Choroid plexus epithelial cell (primary cell): ENCODE measurements around the gene AP2A2.

Experiments
- DNase-seq: peaks from one replicate; pipeline ENCODE4 v3.0.0-alpha.2; 2010; ENCODE audit warnings: low read depth
- H3K4me3 ChIP-seq: 2 replicates; pipeline ENCODE4 v1.5.1; 2011; ENCODE audit warnings: low read depth, mild to moderate bottlenecking, control low read depth, low read length, moderate library complexity
- TF ChIP-seq, protein P1 (sequence below): conservative IDR thresholded peaks from 2 replicates; pipeline ENCODE4 v1.5.1; 2011; ENCODE audit warnings: low read depth, mild to moderate bottlenecking, control low read depth, inconsistent platforms, low read length, moderate library complexity

The AP2A2 gene

DNA sequence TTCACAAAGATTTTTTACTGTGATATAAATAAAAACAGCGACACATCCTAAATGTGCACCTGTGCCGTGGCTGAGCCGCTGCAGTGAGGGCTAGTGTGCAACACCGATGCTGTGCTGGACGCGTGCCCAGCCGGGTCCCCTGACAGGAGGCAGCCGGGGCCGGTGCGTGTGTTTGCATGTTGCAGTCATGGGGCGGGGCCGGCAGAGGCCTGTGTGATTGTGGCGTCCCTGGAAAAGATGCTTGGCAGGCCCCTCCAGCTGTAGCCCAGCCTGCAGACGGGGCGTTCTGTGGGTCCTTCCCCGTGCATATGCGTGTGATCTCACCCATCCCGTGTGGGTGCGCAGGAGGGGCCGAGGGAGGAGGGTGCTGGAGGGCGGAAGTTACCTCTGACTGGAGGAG is 80.3 kb downstream of the AP2A2 start:
- TF ChIP-seq, protein P1, sequence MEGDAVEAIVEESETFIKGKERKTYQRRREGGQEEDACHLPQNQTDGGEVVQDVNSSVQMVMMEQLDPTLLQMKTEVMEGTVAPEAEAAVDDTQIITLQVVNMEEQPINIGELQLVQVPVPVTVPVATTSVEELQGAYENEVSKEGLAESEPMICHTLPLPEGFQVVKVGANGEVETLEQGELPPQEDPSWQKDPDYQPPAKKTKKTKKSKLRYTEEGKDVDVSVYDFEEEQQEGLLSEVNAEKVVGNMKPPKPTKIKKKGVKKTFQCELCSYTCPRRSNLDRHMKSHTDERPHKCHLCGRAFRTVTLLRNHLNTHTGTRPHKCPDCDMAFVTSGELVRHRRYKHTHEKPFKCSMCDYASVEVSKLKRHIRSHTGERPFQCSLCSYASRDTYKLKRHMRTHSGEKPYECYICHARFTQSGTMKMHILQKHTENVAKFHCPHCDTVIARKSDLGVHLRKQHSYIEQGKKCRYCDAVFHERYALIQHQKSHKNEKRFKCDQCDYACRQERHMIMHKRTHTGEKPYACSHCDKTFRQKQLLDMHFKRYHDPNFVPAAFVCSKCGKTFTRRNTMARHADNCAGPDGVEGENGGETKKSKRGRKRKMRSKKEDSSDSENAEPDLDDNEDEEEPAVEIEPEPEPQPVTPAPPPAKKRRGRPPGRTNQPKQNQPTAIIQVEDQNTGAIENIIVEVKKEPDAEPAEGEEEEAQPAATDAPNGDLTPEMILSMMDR: no peak
- no peak overlapping the region for H3K4me3 ChIP-seq
- DNase-seq: no peak

DNA sequence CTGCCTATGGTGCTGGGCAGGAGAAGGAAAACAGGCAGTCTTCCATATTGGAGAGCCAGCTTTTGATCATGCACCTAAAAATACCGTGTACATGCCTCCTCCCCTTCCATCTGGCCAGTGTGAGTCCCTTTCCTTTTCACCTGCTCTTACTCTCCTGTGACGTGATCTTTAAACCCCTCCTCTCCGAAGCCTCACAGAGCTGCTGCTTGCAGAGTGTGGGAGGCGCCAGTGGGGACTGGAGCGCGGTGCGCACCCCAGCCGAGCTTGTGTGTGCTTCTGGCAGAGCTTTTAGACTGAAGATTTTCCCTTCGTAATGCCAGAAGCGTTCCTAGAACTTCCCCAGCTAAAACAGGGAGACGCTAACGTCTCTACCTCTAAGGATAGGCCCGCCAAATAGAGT is 81.1 kb downstream of the AP2A2 start:
- DNase-seq: no peak
- no peak overlapping the region for H3K4me3 ChIP-seq
- TF ChIP-seq, protein P1: no peak

- H3K4me3 ChIP-seq: no peak overlapping the region
- DNase-seq: no peak
- TF ChIP-seq, protein P1: no peak
These were observed 81.6 kb downstream of the AP2A2 start for GRCh38 chr11:1007279-1007678.

- TF ChIP-seq, protein P1: peak; percentile 36
- peak; percentile 62 for DNase-seq
- no peak overlapping the region for H3K4me3 ChIP-seq
These were observed 82.5 kb downstream of the AP2A2 start for GRCh38 chr11:1008001-1008802.

DNA sequence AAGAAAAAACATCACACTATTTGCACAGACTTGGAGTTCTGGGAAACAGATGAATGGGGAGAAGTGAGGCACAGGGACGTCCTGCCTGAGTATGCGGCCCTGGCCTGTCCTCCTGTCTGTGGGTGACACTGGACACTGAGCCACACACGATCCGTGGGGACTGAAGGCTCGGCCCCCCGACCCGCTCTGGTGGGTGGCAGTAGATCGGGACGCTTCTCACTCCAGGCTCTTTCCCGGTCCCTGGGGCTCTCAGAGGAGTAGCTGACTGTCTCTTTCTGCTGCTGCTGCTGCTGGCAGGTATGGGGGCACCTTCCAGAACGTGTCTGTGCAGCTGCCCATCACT is 83.1 kb downstream of the AP2A2 start:
- DNase-seq: no peak
- H3K4me3 ChIP-seq: no peak overlapping the region
- TF ChIP-seq, protein P1: no peak

DNA sequence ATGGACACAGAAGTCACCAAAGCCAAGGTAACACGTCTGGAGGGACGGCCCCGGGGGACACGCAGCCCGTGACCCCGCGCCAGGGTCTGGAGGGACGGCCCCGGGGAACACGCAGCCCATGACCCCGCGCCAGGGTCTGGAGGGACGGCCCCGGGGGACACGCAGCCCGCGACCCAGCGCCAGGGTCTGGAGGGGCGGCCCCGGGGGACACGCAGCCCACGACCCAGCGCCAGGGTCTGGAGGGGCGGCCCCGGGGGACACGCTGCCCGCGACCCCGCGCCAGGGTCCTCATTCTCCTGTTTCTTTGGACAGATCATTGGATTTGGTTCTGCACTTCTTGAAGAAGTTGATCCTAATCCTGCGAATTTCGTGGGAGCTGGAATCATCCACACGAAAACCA is 83.7 kb downstream of the AP2A2 start:
- DNase-seq: no peak
- TF ChIP-seq, protein P1: no peak

DNA sequence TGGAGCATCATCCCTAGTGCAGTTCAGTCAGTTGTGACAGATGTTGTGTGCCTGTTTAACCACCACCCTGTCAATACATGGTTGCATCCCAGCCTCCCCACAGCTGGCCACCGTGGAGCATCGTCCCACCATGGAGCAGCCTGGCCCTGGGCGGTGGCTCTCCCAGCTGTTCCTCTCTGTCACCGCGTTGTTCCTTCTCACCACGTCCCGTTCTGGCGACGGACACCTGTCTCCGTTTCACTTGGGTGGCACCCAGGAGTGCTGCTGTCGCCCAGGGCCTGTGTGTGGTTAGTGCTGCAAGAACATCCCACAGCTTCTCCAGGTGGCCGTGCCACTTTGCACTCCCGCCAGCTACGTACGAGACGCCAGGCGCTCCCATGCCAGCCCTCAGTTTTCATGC is 84.3 kb downstream of the AP2A2 start:
- TF ChIP-seq, protein P1: no peak
- H3K4me3 ChIP-seq: no peak overlapping the region
- DNase-seq: no peak

More for the DNA sequence above, 83.7 kb downstream of the AP2A2 start:
- H3K4me3 ChIP-seq: no peak overlapping the region
